GM19240 (cell line): ENCODE measurements around the gene C1orf74.

Experiments used
- DNase-seq: peaks from one replicate; pipeline ENCODE4 v3.0.0; 2011; ENCODE audit warnings: low spot score; ENCODE audit not compliant: insufficient read length

The C1orf74 gene

DNA sequence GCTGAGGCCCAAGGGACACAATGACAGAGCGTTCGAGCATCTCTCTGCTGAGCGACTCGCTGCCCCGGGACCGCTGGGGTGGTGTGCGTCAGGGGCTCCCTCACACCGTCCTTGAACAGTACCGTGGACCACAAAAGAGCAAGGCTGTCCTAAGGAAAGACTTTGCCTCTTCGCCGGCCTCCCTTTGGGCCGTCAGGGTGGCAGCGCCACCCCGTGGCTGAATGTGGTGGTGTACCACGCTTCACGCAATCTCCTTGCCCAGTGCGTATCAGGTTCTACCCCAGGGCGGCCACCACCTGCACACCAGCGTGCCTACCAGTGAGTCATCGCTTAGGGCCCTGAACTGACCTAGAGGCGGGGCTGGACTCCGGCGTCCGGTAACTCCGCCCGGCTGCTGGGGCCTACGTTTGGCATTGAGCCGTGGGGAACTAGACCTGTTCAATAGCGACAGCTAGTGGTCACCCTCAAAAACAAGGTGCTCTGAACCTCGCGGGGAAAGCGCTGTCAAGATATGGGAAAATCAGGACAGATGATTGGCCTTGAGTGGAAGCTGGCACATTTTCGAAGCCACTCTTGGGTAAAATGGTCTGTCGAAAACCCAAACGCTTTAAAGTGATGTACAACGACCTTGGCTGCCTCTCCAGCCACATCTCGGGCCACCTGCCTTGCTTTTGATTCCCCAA, 36.6 kb downstream of the C1orf74 start:
- DNase-seq: peak; percentile 63

DNA sequence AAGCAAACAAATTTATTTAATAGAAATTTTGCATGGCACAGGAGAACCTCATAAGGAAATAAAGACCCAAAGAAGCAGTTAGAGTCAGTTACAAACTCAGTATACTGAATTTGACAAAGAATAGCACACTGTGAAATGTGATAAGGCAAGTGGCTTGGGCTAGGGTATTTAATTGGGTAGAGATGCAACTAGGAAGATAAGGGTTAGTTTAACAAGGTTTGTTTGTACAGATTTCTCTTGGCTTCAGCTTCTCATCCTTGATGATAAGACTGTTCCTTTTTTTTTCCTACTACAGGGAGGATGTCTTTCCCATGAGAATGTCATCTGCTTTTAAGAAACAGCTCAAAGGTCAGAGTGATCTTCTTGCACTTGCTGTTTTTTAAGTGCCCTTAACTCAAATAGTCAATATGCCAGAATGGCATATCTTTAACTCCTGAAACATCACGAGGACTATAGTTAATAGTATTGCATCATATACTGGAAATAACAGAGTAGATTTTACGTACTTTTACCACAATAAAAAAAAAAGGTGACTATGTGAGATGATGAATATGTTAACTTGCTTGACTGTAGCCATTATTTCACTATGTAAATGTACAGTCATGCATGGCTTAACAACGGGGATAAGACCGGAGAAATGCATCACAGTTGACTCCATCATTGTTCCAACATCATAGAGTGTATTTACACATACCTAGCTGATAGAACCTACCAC, 37.8 kb downstream of the C1orf74 start:
- no peak for DNase-seq

DNA sequence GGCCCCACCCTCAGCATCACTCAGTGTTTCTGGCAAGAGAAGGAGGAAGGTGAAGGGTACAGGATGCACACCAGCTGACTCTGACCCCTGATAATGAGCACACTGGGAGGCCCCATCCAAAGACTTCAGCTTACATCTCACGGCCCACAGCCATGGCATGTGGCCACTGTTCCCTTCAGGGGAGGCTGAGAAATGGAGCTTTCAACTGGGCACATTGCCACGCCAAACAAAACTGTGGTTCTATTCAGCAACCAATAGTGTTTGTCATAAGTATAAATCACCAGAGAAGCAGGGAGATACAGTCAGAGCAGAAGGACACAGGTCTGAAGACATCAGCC, 41.2 kb downstream of the C1orf74 start:
- no peak for DNase-seq

DNA sequence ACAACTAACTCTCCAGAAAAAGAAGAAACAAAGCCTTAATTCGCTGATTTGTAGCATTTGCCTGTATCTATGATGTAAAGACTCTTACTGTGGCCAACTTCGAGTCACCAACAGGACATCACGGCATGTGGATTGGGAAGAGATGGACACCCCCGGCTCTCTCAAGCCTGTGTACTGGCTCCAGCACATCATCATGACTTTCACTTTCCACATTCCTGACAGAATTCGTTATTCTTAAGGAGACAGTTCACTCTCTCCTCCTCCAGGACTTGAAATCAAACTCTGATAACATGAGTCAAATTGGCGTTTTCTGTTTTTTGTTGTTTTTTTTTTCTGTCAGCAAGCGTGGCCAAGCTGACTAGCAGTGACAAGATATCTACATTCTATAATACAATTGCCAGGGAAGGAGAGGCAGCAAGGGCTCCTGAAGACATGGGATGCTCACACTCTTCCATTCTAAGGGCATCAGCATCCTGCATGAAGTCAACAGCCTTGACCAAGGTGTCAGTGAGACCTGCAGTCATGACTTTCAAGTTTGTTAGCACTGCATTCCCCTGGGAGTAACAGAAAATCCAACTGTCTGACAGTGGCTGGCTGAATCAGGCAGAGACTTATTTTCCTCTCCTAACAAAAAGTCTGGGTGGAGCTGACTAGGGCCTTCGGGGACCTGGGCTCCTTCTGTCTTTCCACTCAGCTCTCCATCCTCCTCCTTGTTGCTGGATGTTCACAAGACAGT, 41.8 kb downstream of the C1orf74 start:
- DNase-seq: no peak

DNA sequence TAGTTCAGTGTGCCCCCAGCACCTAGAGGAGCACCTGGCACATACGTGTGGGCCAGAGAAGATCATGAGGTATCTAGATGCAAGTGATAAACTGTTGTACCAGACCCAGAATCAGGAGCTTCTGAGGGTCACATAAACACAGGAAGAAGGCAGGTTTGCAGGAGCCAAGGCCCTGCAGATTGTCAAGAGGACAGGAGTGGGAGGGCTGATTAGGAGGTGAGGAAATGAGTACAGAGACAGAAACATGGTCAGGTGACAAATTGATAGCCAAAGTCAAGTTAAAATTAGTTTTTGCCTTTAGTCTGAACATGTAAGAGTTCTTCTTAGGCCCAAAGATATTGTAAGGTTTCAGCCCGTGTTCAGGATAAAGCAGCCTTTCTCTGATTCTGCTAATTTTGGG, 42.5 kb downstream of the C1orf74 start:
- no peak for DNase-seq

DNA sequence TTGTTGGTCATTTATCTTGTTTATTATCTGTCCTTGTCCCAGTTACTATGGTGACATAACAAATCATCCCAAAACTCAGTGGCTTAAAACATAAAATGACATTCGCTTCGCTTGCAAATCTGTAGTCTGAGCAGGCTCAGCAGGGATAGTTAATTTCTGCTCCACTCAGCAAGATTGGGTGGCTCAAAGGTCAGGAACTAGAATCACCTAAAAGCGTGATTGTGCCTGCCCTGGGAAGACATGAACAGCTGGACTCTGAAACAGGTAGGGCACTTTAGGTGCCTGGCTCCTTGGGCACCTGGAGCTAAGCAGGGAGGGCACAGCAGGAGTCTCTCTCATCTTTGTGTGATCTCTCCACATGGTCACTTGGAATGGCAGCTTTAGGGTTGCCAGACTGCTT, 43.2 kb downstream of the C1orf74 start:
- DNase-seq: no peak

DNA sequence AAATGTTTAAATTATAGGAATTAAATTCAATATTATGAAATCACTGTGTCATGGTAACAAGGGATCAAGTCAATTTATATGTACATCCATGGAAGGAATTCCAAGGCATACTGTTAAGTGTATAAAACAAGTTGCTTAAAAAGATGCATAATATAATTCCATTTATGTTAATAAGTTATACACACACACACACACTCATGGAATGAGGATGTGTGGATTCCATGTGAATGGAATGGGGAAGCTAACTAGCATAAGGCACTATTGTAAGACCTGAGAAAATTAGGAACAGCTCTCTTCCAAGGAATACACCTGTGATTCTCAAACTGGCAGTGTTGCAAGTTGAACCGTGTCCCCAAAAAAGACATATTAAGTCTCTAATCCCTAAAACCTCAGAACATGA, 46.1 kb downstream of the C1orf74 start:
- DNase-seq: no peak

DNA sequence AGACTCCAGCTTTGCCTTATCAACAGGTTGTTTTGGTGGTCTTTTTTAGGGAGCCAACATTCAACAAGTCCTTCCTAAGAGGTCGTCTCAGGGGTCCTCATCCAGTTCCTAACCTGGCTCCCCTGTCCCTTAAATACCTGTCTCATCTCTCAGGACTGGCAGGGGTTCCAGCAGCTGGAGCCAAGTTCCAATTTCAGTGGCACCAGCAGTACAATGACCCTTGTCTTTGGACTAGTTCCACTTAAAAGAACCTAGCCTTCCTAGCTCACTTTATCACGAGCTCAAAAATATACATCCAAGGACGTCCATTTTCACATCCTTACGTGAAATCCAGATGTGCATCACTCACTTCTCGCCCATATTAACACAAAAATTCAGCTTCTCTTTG, 47.2 kb downstream of the C1orf74 start:
- DNase-seq: no peak

DNA sequence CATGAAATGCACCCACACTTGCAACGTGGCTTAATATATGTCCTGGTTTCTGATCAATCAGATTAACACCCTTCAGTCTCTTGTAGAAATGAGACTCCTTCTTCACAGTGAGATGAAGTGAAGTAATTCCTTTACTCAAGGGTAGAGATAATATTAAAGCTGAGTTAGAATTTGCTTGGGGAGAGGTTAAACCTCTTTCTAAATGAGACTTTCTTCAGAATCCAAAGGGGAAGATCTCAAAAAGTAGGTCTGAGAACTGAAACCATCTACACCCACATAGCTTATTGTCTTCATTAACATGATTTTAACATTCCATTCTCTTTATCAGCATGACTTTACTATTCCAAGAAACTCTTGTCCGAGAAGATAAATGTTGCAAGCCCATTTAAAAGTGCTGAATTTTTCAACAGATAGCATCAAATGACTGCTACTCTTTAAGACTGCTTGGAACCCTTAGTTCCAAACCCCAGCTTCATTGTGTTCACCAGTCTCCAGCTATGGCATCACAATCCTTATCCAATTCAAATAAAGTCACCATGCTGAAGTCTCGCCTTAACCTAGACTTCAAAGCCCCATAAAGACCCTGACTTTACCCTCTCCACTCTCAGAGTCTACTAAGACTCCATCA, 47.8 kb downstream of the C1orf74 start:
- DNase-seq: no peak

DNA sequence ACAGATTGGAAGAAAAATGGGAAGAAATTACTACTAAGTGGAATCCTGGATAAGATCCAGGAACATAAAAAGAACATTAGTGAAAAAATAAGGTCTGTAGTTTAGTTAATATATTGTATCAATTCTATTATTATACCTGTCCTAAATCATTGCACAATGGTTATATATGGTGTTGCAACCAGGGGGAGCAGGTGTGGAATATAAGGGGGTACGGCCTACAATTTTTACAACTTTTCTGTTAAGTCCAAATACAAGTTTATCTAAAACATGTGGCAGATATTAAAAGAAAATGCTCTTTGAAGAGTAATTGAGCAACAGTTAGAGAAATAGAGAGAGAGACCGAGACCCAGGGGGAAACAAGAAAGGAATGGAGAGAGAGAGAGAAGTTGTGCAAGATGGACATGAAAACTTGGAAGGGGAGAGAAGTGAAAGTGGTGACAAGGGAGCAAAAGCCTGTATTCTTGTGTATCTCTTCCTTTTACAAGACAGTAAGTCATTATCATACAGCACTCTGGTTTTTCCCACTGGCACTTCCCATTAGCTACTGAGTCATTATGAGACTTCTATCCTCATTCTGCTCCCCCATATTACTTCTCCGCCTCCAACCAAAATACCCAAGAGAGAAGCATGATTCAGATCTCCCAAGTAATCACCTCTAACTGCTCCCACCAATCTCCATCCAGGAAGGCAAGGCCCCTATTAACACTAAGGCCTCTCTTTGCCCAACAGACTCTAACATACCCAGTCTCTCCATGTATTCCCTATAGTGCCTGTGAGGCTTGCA, 50.8 kb downstream of the C1orf74 start:
- no peak for DNase-seq

DNA sequence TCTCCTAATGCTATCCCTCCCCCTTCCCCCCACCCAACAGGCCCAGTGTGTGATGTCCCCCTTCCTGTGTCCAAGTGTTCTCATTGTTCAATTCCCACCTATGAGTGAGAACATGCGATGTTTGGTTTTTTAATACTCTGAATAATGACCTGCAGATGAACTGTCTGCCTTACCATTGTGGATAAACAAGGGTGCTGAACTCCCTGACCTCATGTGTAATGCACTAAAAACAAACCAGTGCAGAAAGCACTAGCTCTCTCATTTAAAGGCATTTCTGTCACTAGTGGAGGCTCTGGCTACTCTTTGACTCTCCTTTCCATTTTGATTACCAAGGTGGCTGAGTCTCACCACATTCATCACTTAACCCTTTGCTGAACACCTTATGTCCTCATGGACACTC, 51.6 kb downstream of the C1orf74 start:
- DNase-seq: no peak

DNA sequence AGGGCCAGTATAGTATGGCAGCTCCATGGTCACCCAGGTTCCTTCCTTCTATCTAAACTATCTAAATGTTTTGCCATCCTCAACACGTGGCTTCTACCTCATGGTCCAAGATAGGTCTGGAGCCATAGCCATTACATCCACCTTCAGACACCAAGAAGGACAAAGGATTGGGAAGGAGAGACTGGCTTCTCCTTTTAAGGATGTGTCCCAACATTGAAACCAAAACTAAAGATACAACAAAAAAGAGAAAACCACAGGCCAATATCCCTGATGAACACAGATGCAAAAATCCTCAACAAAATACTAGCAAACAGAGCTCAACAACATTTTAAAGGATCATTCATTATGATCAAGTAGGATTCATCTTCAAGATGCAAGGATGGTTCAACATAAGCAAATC, 54.9 kb downstream of the C1orf74 start:
- DNase-seq: no peak
